ENCODE measurements around the gene CGB5.
"Not testable (repeated sequence)": the region's sequence is repeated elsewhere in the genome, so short reads cannot be mapped to it uniquely, and the experiment has no call there.

DNA sequence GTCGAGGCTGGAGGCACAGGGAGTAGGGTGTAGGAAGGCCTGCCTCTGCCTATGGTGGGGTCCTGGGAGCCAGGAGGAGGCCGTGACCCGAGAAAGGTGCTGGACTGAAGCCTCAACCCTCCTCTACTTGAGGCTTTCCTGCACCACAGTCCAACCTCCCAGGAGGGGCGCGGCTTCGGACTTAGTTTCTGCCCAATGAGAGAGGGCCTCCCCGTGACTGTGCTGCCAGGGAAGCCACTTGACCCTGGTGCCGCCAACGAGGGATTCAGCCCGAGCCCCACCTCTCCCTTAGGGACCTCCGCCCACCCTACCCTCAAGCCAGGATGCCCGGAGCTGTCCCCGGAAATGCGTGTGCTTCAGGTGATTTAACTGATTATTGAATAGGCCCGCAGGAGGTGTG lies 19.4 kb upstream of the CGB5 start, which contains the start of gene CGB3:
- not testable (repeated sequence) for TF ChIP-seq YY1 (IDR thresholded peaks at IDR 0.05; ENCODE audit: low read depth); TAF1 (IDR thresholded peaks at IDR 0.05; ENCODE audit: low read depth); EGR1 (IDR thresholded peaks at IDR 0.05); EP300 (IDR thresholded peaks at IDR 0.05; ENCODE audit: borderline replicate concordance); CEBPB (IDR thresholded peaks at IDR 0.05)
